Raji (cell line): ENCODE measurements around the gene FMR1NB.

Experiments
- POLR2A ChIP-seq: IDR thresholded peaks from 2 replicates; pipeline ENCODE4 v1.6.1; 2011; ENCODE audit warnings: low read depth, low read length, control low read depth; ENCODE audit not compliant: insufficient read depth

The FMR1NB gene

DNA sequence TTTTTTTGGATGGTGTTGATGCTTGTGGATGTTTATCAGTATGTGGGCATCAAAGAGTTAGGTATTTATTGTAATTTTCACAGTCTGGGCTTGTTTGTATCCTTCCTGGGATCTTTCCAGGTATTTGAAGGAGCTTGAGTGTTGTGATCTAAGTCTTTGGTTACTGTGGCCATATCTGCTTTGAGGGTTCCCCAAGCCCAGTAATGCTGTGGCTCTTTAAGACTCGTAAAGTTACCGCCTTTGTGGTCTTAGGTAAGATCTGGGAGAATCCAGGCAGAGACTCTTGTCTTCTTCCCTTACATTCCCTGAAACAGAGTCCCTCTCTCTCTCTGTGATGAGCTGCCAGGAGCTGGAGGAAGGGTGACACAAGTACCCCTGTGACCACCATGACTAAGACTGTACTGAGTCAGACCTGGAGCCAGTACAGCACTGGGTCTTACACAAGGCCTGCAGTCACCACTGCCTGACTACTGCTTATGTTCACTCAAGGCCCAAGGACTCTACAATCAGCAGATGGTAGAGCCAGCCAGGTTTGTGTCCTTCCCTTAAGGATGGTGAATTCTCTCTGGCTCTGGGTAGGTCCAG is 62.2 kb downstream of the FMR1NB start:
- TF ChIP-seq POLR2A: no peak

- no peak for TF ChIP-seq POLR2A
Observed at GRCh38 chrX:148047200-148047599, 66.1 kb downstream of the FMR1NB start.

GRCh38 chrX:148049441-148049840 is 68.3 kb downstream of the FMR1NB start:
- TF ChIP-seq POLR2A: no peak

DNA sequence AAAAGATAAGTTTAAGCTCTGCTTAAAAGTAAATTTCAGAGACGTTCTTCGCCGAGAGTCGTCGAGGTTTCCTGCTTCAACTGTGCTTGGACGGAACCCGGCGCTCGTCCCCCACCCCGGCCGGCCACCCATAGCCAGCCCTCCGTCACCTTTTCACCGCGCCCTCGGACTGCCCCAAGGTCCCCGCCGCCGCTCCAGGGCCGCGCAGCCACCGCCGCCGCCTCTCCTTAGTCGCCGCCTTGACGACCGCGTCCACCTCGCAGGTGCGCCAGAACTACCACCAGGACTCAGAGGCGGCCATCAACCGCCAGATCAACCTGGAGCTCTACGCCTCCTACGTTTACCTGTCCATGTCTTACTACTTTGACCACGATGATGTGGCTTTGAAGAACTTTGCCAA is 70.8 kb downstream of the FMR1NB start:
- TF ChIP-seq POLR2A: no peak

DNA sequence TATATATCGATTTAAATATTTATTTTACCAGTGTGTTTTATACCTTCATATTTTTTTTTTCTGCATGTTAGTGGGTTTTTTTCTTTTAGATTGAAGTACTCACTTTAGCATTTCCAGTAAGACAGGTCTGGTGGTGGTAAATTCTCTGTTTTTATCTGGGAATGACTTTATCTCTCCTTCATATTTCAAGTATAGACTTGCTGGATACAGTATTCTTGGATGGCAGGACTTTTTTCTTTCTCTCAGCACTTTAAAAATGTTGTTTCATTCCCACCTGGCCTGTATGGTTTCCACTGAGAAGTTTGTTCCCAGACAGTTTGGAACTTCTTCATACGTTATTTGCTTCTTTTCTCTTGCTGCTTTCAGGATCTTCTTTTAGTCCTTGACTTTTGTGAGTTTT is 86.1 kb downstream of the FMR1NB start:
- no peak for TF ChIP-seq POLR2A

DNA sequence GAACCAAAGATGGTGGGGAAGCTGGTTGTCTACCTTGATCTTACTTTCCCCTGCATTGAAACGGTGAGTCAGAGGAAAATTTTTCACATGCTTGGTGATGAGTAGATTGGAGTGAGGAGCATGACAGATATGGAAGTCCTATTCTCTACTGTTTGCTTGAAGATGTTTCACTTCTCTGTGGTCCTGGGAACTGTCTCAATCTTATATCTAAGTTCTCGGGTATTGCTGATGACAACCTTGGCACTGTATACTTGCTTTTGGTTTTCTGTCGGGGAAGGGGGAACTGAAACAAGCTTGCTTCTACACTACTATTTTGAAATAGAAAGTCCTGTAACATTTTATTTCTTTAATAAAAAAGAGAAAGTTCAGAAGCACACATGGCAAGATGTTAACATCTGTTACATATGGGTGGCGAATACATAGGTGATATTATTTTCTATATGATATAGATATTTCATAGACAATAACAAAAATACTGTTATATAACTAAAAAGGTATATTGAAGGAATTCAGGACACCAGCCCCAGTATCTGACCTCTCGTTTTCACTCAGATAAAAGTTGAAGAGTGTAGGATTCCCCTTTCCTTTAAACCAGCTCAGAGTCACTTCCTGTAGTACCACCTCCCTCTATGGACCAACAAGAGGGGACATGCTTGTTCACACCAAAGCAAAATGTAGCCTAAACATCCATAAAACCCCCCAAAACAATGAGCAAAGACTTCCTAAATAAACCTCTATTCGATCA is 88.8 kb downstream of the FMR1NB start:
- TF ChIP-seq POLR2A: no peak

- TF ChIP-seq POLR2A: no peak
Observed at GRCh38 chrX:148070504-148070877, 89.4 kb downstream of the FMR1NB start.
